Liver (tissue), 9 donors: ENCODE data around the gene TAS2R40. TPM values are rescaled to one million over a fixed set of nuclear protein-coding genes. Genes with fewer than 3 reads are reported as not detected.

Experiments used
- DNase-seq: peaks from one replicate; pipeline ENCODE4 v3.0.0-alpha.2; 2017; ENCODE audit warnings: low spot score
- H3K27ac ChIP-seq, 2 donors: one replicate each; pipeline ENCODE4 v1.7.0; 2013; ENCODE audit warnings: inconsistent platforms in 2 of 2, low read length in 2 of 2, control low read depth in 1 of 2, low read depth in 1 of 2, mild to moderate bottlenecking in 1 of 2
- H3K27me3 ChIP-seq, 4 donors: one replicate each; pipeline versions ENCODE4 v1.6.1 to v1.7.0; 2013; ENCODE audit warnings: low read length in 3 of 4, inconsistent platforms in 1 of 4, mild to moderate bottlenecking in 1 of 4, moderate library complexity in 1 of 4; ENCODE audit not compliant: control insufficient read depth in 4 of 4, insufficient read depth in 4 of 4
- H3K36me3 ChIP-seq, 4 donors: one replicate each; pipeline versions ENCODE4 v1.6.1 to v1.7.0; 2013; ENCODE audit warnings: low read length in 3 of 4, mild to moderate bottlenecking in 3 of 4, low read depth in 1 of 4, moderate library complexity in 1 of 4; ENCODE audit not compliant: control insufficient read depth in 4 of 4, insufficient read depth in 3 of 4
- H3K4me1 ChIP-seq, 4 donors: one replicate each; pipeline versions ENCODE4 v1.6.1 to v1.7.0; 2013; ENCODE audit warnings: low read length in 3 of 4, mild to moderate bottlenecking in 3 of 4, moderate library complexity in 1 of 4; ENCODE audit not compliant: control insufficient read depth in 4 of 4, insufficient read depth in 4 of 4
- H3K4me3 ChIP-seq, 3 donors: one replicate each; pipeline versions ENCODE4 v1.6.1 to v1.7.0; 2013; ENCODE audit warnings: low read length in 3 of 3, control low read depth in 1 of 3, low read depth in 1 of 3, mild to moderate bottlenecking in 1 of 3
- H3K9ac ChIP-seq, 2 donors: one replicate each; pipeline ENCODE4 v1.7.0; 2013; ENCODE audit warnings: low read length in 2 of 2, mild to moderate bottlenecking in 2 of 2, moderate library complexity in 2 of 2, control low read depth in 1 of 2, low read depth in 1 of 2
- H3K9me3 ChIP-seq, 4 donors: one replicate each; pipeline versions ENCODE4 v1.6.1 to v1.7.0; 2013; ENCODE audit warnings: low read length in 3 of 4; ENCODE audit not compliant: control insufficient read depth in 4 of 4
- CTCF ChIP-seq: fragments of 150-350 bp; IDR thresholded peaks from 2 replicates; pipeline ENCODE4 v1.5.1; 2017; ENCODE audit warnings: improper control_type of control experiment, low read depth, low read length; ENCODE audit not compliant: missing input control
- EGR1 ChIP-seq, 2 donors: IDR thresholded peaks; 2 replicates each; pipeline ENCODE4 v1.6.1; 2016 to 2018; ENCODE audit warnings: antibody characterized with exemption in 2 of 2, low read depth in 2 of 2
- FOXA1 ChIP-seq: IDR thresholded peaks from 2 replicates; pipeline ENCODE4 v1.6.1; 2016; ENCODE audit warnings: antibody characterized with exemption
- FOXA2 ChIP-seq: IDR thresholded peaks from 2 replicates; pipeline ENCODE4 v1.6.1; 2016; ENCODE audit warnings: antibody characterized with exemption
- GABPA ChIP-seq, 2 donors: IDR thresholded peaks in 1 of 2; conservative IDR thresholded peaks in 1 of 2; 2 replicates each; pipeline ENCODE4 v1.6.1; 2016; ENCODE audit warnings: antibody characterized with exemption in 2 of 2, mild to moderate bottlenecking in 1 of 2, moderate library complexity in 1 of 2
- HNF4A ChIP-seq, 2 donors: conservative IDR thresholded peaks; 2 replicates each; pipeline ENCODE4 v1.6.1; 2016; ENCODE audit warnings: antibody characterized with exemption in 2 of 2, mild to moderate bottlenecking in 2 of 2
- HNF4G ChIP-seq: IDR thresholded peaks from 2 replicates; pipeline ENCODE4 v1.6.1; 2016; ENCODE audit warnings: antibody characterized with exemption
- JUND ChIP-seq, 2 donors: IDR thresholded peaks; 2 replicates each; pipeline ENCODE4 v1.6.1; 2016; ENCODE audit warnings: antibody characterized with exemption in 2 of 2
- RAD21 ChIP-seq, 2 donors: IDR thresholded peaks; 2 replicates each; pipeline ENCODE4 v1.6.1; 2016; ENCODE audit warnings: antibody characterized with exemption in 2 of 2, mild to moderate bottlenecking in 2 of 2
- REST ChIP-seq: IDR thresholded peaks from 2 replicates; pipeline ENCODE4 v1.6.1; 2016; ENCODE audit warnings: antibody characterized with exemption, mild to moderate bottlenecking
- RXRA ChIP-seq, 2 donors: IDR thresholded peaks; 2 replicates each; pipeline ENCODE4 v1.6.1; 2017 to 2018; ENCODE audit warnings: antibody characterized with exemption in 2 of 2, mild to moderate bottlenecking in 1 of 2
- SP1 ChIP-seq: IDR thresholded peaks from 2 replicates; pipeline ENCODE4 v1.6.1; 2018; ENCODE audit warnings: antibody characterized with exemption, mild to moderate bottlenecking
- TAF1 ChIP-seq: conservative IDR thresholded peaks from 2 replicates; pipeline ENCODE4 v1.6.1; 2016; ENCODE audit warnings: antibody characterized with exemption, mild to moderate bottlenecking
- YY1 ChIP-seq: IDR thresholded peaks from 2 replicates; pipeline ENCODE4 v1.6.1; 2016; ENCODE audit warnings: antibody characterized with exemption, mild to moderate bottlenecking
- WGBS: extraction: QIAGEN DNeasy Blood & Tissue Kit; methylation state at CpG from one replicate; pipeline ENCODE4 v1.1.7; 2013; 5-methylcytosine and 5-hydroxymethylcytosine counted together
- polyA plus RNA-seq, 2 donors: library from polyadenylated mRNA; stranded (reverse) in 1 of 2; unstranded in 1 of 2; fragments of 200-250 nt in 1 of 2; fragments of >200 nt in 1 of 2; fragmentation: Nextera tagmentation in 1 of 2; extraction: Ambion mirVana in 1 of 2; gene quantifications; one replicate each; pipeline versions ENCODE4 v1.2.1 to v1.2.3, GENCODE V29; 2013 to 2015
- total RNA-seq, 2 donors: library from RNA; depleted of rRNA; stranded (reverse); fragments of >200 nt; gene quantifications; one replicate each; pipeline ENCODE4 v1.2.3, GENCODE V29; 2014
- TF ChIP-seq, protein P1 (sequence below): IDR thresholded peaks from 2 replicates; pipeline ENCODE4 v1.6.1; 2016; ENCODE audit warnings: antibody characterized with exemption
- TF ChIP-seq, protein P2 (sequence below): IDR thresholded peaks from 2 replicates; pipeline ENCODE4 v1.6.1; 2016; ENCODE audit warnings: antibody characterized with exemption
- donor health status: healthy.
- donor health status: healthy.
- donor health status: healthy.
- donor health status: healthy.
- donor health status: healthy.

The TAS2R40 gene
- total and polyA plus RNA-seq, 4 donors, result not detected

DNA sequence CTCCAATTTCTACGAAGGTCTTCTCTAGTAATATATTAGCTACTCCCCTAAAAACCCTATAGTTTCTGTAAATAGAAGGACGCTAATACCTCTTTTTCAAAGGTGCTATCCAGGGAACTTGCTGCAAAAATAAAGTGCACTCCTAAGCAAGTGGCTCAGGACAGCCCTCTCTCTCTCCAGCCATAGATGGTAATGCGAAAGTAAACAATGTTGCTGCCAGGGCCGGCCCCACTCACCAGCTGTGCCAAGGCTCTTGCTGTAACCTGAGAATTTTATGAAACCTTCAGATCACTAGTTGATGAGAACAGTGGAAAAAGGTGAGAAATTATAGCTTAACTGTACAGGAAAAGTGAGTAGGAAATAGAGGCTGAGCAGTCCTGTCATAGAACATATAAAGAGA, 49.5 kb upstream of the TAS2R40 start (continued):
- TF ChIP-seq REST (no peak), FOXA1 (peak; percentile 38), TAF1 (no peak), JUND (IDR thresholded peaks at IDR 0.05) (no peak), SP1 (no peak)
- TF ChIP-seq, protein P1, sequence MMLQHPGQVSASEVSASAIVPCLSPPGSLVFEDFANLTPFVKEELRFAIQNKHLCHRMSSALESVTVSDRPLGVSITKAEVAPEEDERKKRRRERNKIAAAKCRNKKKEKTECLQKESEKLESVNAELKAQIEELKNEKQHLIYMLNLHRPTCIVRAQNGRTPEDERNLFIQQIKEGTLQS, result no peak

GRCh38 chr7:143176128-143176527, 45.7 kb upstream of the TAS2R40 start:
- WGBS, result 93% methylated on average over 5 of the region's 5 CpGs
- TF ChIP-seq, protein P1, result no peak
- no peak for TF ChIP-seq SP1
- no peak for TF ChIP-seq EGR1 (IDR thresholded peaks at IDR 0.05; ENCODE audit: low read depth in 2 of 2)
- no peak for TF ChIP-seq RXRA (IDR thresholded peaks at IDR 0.05)
- no peak for TF ChIP-seq FOXA2
- Histone ChIP-seq H3K36me3 (no peaks in the 10 kb centered on the region), H3K9ac (no peak overlapping the region), H3K4me3 (no peak overlapping the region), H3K27ac (no peak overlapping the region), H3K4me1 (peaks cover 0 to 8% (median 6%) of the 10 kb centered on the region in 4 donors), H3K9me3 (peaks cover 0 to 8% (median 2%) of the 10 kb centered on the region in 4 donors), H3K27me3 (no peaks in the 10 kb centered on the region)
- no peak for DNase-seq

- Histone ChIP-seq H3K27ac (no peak overlapping the region), H3K4me3 (no peak overlapping the region), H3K36me3 (no peaks in the 10 kb centered on the region), H3K4me1 (peaks cover 0 to 3% (median under 1%) of the 10 kb centered on the region in 4 donors), H3K9me3 (peaks cover 0 to 8% (median 2%) of the 10 kb centered on the region in 4 donors), H3K9ac (no peak overlapping the region), H3K27me3 (no peaks in the 10 kb centered on the region)
- no peak for DNase-seq
- 90% methylated on average over 2 of the region's 2 CpGs for WGBS
- TF ChIP-seq SP1, result no peak
- TF ChIP-seq, protein P1, result no peak
- no peak for TF ChIP-seq YY1
- no peak for TF ChIP-seq GABPA (IDR thresholded peaks at IDR 0.05 in 1 of 2, conservative IDR thresholded peaks at IDR 0.05 in 1 of 2)
- no peak for TF ChIP-seq HNF4A (conservative IDR thresholded peaks at IDR 0.05)
- no peak for TF ChIP-seq FOXA1
- no peak for TF ChIP-seq RXRA (IDR thresholded peaks at IDR 0.05)
- no peak for TF ChIP-seq EGR1 (IDR thresholded peaks at IDR 0.05; ENCODE audit: low read depth in 2 of 2)
- TF ChIP-seq HNF4G, result no peak
- TF ChIP-seq RAD21 (IDR thresholded peaks at IDR 0.05), result no peak
- TF ChIP-seq, protein P2, sequence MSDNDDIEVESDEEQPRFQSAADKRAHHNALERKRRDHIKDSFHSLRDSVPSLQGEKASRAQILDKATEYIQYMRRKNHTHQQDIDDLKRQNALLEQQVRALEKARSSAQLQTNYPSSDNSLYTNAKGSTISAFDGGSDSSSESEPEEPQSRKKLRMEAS, result no peak
- TF ChIP-seq TAF1, result no peak
- TF ChIP-seq CTCF, result no peak
- TF ChIP-seq REST, result no peak
- no peak for TF ChIP-seq JUND (IDR thresholded peaks at IDR 0.05)
- no peak for TF ChIP-seq FOXA2
Measured at GRCh38 chr7:143177374-143178119, 44.3 kb upstream of the TAS2R40 start.
